CD4-positive, alpha-beta T cell (primary cell): ENCODE results near the gene CBARP. TPM values are rescaled to one million over a fixed set of nuclear protein-coding genes. Genes with fewer than 3 reads are reported as not detected.

Experiments used
- ATAC-seq: fragments of 200-7000 bp; cut with Tn5 transposase; one replicate; pipeline ENCODE4 v1.10.0; 2022; ENCODE audit warnings: mild to moderate bottlenecking; ENCODE audit not compliant: poor library complexity
- CTCF ChIA-PET: fragments of 350-600 bp; sonication (Branson Sonifier 250); formaldehyde crosslinking; loops from one replicate; lab custom pipeline; 2021; ENCODE audit warnings: antibody characterized with exemption, inconsistent platforms; lab: Charles Lee
- POLR2A ChIA-PET: fragments of 350-600 bp; sonication (Branson Sonifier 250); formaldehyde crosslinking; loops from one replicate; lab custom pipeline; 2021; ENCODE audit warnings: antibody characterized with exemption, inconsistent platforms; lab: Charles Lee
- DNase-seq, 14 experiments: peaks; one replicate each; pipeline ENCODE4 v3.0.0-alpha.2; 2013 to 2020; ENCODE audit warnings: mixed read lengths in 2 of 14
- H3K27ac ChIP-seq, 2 donors: one replicate each; pipeline versions ENCODE4 v1.5.1 to v1.7.0; 2013; ENCODE audit warnings: low read length in 2 of 2, low read depth in 1 of 2, mild to moderate bottlenecking in 1 of 2
- H3K27me3 ChIP-seq, 2 experiments: 1 replicate in 1 of 2; 2 replicates in 1 of 2; pipeline versions ENCODE4 v1.6.1 to v1.7.0; 2013; ENCODE audit warnings: low read length in 2 of 2, control low read depth in 1 of 2, mild to moderate bottlenecking in 1 of 2, moderate library complexity in 1 of 2; ENCODE audit not compliant: insufficient read depth in 2 of 2, control insufficient read depth in 1 of 2
- H3K36me3 ChIP-seq: one replicate; pipeline ENCODE4 v1.6.1; 2013; ENCODE audit warnings: low read length, control low read depth; ENCODE audit not compliant: insufficient read depth
- H3K4me1 ChIP-seq: one replicate; pipeline ENCODE4 v1.6.1; 2013; ENCODE audit warnings: low read length, control low read depth; ENCODE audit not compliant: insufficient read depth
- H3K4me3 ChIP-seq: one replicate; pipeline ENCODE4 v1.5.1; 2013; ENCODE audit warnings: mild to moderate bottlenecking, low read length, moderate library complexity
- H3K9me3 ChIP-seq, 2 experiments: 1 replicate in 1 of 2; 2 replicates in 1 of 2; pipeline versions ENCODE4 v1.6.1 to v1.7.0; 2013; ENCODE audit warnings: low read length in 2 of 2, mild to moderate bottlenecking in 2 of 2, control low read depth in 1 of 2, moderate library complexity in 1 of 2; ENCODE audit not compliant: control insufficient read depth in 1 of 2, insufficient read depth in 1 of 2
- H3K27ac Mint-ChIP-seq: one replicate; pipeline ENCODE4 v1.8.0; 2020; ENCODE audit warnings: mixed read lengths
- H3K27me3 Mint-ChIP-seq: one replicate; pipeline ENCODE4 v1.8.0; 2021; ENCODE audit warnings: mixed read lengths
- H3K36me3 Mint-ChIP-seq: one replicate; pipeline ENCODE4 v1.8.0; 2021; ENCODE audit warnings: low read depth, mixed read lengths
- H3K4me1 Mint-ChIP-seq: one replicate; pipeline ENCODE4 v1.8.0; 2021; ENCODE audit warnings: low read depth, mixed read lengths
- H3K4me3 Mint-ChIP-seq: one replicate; pipeline ENCODE4 v1.8.0; 2020; ENCODE audit warnings: mild to moderate bottlenecking, mixed read lengths
- H3K9me3 Mint-ChIP-seq: one replicate; pipeline ENCODE4 v1.8.0; 2020; ENCODE audit warnings: mixed read lengths
- intact Hi-C, 2 experiments: fragments of 100-400 bp; cut with DNase I in 1 of 2; cut with micrococcal nuclease in 1 of 2; formaldehyde crosslinking; loops; one replicate each; pipeline versions ENCODE4 v1.15.1 to v1.9.0; 2023 to 2025; cut with DNase I, micrococcal nuclease
- total RNA-seq, 174 experiments: library from RNA in 2 of 174; stranded (reverse) in 2 of 174; gene quantifications; one replicate each; pipeline ENCODE4 v1.2.3 and lab custom pipeline; 2021 to 2026
- TF ChIP-seq, protein P1 (sequence below): fragments of 200-600 bp; IDR thresholded peaks from one replicate; pipeline ENCODE4 v1.8.0; 2022; ENCODE audit warnings: antibody characterized with exemption, mild to moderate bottlenecking

CBARP gene
- total RNA-seq, 2 experiments from 2014 or later: 0.22 TPM; not detected in 1

DNA sequence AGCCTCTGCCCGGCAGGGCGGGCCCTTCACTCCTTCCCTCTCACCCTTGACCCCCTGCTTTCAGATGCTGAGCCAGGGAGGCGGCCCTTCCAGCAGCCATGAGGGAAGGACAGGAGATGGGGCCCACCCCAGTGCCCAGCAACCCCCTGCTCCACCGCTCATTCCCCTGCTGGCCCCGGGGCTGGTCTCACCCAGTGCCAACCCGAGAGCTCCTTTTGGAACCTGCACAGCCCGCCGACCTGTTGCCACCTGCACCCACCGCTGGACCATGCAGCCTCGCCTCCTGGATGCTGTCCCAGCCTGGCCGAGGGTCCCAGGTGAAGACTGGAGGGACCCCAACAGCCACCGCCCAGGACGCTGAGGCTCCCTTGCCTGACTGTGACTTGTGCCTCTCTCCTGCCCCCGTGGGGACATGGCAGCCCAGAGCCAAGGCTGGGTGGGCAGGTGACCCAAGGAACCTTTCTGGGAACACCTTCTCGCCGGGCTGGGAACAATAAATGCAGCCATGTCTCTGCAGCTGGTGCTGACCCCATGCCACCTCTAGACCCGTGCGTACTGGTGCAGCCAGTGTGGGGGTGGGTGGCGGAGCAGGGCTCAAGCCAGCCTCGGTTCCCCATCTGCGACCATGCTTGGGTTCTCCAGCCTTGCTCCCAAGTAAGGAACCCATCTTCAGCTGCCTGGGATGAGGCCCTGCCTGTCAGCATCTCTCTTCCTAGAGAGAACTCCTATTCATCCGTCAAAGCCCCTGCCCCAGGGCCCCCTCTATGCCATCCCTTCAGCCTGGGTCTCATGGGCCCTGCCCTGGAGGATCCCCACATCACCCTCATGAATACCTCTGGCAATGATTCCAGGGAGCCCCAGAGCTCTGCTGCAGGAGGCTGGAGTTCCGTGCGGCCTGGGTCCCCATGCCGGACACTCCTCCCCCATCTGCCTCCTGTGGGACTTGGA, 41.2 kb upstream of the CBARP start:
- ChIA-PET POLR2A (interaction anchor here (1.2 to 2.5 kb wide), 2 partner anchors 10 to 93 kb away, joined by 6 to 29 read pairs; partner anchors contain the start of gene CIRBP), CTCF (interaction anchor here (0.6 to 2.0 kb wide), 9 partner anchors 12 to 267 kb away, joined by 3 to 12 read pairs (median 3); partner anchors contain the start of genes ATP5F1D and NDUFS7)
- peak overlapping the region; percentile 89 for H3K4me3 Mint-ChIP-seq
- Histone ChIP-seq H3K4me1 (peaks cover 39% of the 10 kb centered on the region), H3K27me3 (peaks cover 1 to 3% of the 10 kb centered on the region in 2 experiments), H3K27ac (no peak overlapping the region), H3K9me3 (no peaks in the 10 kb centered on the region), H3K4me3 (no peak overlapping the region), H3K36me3 (peaks cover 40% of the 10 kb centered on the region)
- TF ChIP-seq, protein P1, sequence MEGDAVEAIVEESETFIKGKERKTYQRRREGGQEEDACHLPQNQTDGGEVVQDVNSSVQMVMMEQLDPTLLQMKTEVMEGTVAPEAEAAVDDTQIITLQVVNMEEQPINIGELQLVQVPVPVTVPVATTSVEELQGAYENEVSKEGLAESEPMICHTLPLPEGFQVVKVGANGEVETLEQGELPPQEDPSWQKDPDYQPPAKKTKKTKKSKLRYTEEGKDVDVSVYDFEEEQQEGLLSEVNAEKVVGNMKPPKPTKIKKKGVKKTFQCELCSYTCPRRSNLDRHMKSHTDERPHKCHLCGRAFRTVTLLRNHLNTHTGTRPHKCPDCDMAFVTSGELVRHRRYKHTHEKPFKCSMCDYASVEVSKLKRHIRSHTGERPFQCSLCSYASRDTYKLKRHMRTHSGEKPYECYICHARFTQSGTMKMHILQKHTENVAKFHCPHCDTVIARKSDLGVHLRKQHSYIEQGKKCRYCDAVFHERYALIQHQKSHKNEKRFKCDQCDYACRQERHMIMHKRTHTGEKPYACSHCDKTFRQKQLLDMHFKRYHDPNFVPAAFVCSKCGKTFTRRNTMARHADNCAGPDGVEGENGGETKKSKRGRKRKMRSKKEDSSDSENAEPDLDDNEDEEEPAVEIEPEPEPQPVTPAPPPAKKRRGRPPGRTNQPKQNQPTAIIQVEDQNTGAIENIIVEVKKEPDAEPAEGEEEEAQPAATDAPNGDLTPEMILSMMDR: no peak
- DNase-seq (no peak), ATAC-seq (no peak)
- H3K9me3 Mint-ChIP-seq: no peaks in the 10 kb centered on the region
- H3K36me3 Mint-ChIP-seq: peaks cover 40% of the 10 kb centered on the region
- peaks cover 26% of the 10 kb centered on the region for H3K4me1 Mint-ChIP-seq
- H3K27me3 Mint-ChIP-seq: peaks cover 3% of the 10 kb centered on the region
- intact Hi-C loops: loop anchor here (1.0 to 10.0 kb wide), 7 partner anchors 73 to 235 kb away; partner anchors contain the start of genes DAZAP1 (in 2 of the 2), C19orf25 (in 1 of the 2), GAMT (in 1 of the 2) and RPS15 (in 1 of the 2)
- H3K27ac Mint-ChIP-seq: peak overlapping the region; percentile 82

DNA sequence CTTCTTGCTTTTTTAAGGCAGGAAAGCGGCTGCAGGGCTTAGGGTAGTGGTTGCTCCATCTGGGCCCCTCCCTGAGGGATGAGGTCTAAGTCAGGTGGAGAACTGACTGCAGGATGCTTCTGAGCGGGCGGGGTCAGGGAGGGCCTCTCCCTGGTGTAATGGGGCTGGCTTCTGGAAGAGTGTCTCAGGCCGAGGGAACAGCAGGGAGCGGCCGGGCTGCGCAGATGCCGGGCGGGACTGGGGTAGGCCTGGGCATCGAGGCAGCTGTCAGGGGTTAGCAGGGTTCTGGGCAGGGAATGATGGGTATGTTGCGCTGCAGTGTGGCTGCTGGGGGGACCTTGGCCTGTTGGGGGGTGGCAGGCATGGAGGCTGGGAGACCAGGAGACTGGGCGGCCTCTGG, 40.3 kb upstream of the CBARP start:
- TF ChIP-seq, protein P1: no peak
- intact Hi-C loops: loop anchor here (2.0 to 10.0 kb wide), 5 partner anchors 74 to 197 kb away; partner anchors contain the start of genes DAZAP1 (in 2 of the 2), C19orf25 (in 1 of the 2), GAMT (in 1 of the 2) and RPS15 (in 1 of the 2)
- no peaks in the 10 kb centered on the region for H3K9me3 Mint-ChIP-seq
- Histone ChIP-seq H3K27ac (no peak overlapping the region), H3K27me3 (no peaks in the 10 kb centered on the region), H3K36me3 (peaks cover 49% of the 10 kb centered on the region), H3K9me3 (no peaks in the 10 kb centered on the region), H3K4me3 (no peak overlapping the region), H3K4me1 (peaks cover 48% of the 10 kb centered on the region)
- ChIA-PET POLR2A (interaction anchor here (1.4 kb wide), 1 partner anchor 9 kb away, joined by 8 read pairs; the partner anchor contains the start of gene CIRBP), CTCF (interaction anchor here (1.1 to 1.4 kb wide), 2 partner anchors 29 to 34 kb away, joined by 3 to 4 read pairs; no protein-coding TSS in a partner anchor)
- peaks cover 33% of the 10 kb centered on the region for H3K4me1 Mint-ChIP-seq
- H3K27me3 Mint-ChIP-seq: no peaks in the 10 kb centered on the region
- peaks cover 49% of the 10 kb centered on the region for H3K36me3 Mint-ChIP-seq
- H3K4me3 Mint-ChIP-seq: peak overlapping the region; percentile 30
- ATAC-seq: no peak
- peak overlapping the region; percentile 20 for H3K27ac Mint-ChIP-seq
- DNase-seq: no peak

DNA sequence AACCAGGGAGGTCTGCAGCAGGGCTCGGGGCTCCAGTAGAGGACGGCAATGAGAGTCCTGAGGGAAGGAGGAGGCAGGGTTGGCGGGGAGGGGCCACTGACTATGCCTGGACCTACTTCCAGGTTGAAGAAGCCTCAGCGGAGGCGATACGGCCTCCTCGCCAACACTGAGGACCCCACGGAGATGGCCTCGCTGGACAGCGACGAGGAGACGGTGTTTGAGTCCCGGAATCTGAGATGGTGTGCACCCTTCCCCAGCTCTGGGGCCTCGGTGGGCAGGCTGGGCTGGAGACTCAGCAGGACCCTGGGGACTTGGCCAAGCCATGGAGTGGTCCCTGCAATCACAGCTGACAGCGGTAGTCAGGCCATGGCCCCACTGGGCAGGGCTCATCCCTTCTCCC, 39.3 kb upstream of the CBARP start:
- CTCF ChIA-PET: interaction anchor here (1.1 to 1.4 kb wide), 3 partner anchors 28 to 95 kb away, joined by 3 to 4 read pairs (median 3); no protein-coding TSS in a partner anchor

More for the DNA sequence above, 39.3 kb upstream of the CBARP start:
- Histone ChIP-seq H3K9me3 (no peaks in the 10 kb centered on the region), H3K4me3 (no peak overlapping the region), H3K27ac (peak overlapping the region in 1 of 2 donors; percentile 77), H3K36me3 (peaks cover 59% of the 10 kb centered on the region), H3K27me3 (no peaks in the 10 kb centered on the region), H3K4me1 (peaks cover 58% of the 10 kb centered on the region)
- intact Hi-C loops: loop anchor here (5.0 to 10.0 kb wide), 4 partner anchors 75 to 198 kb away; partner anchors contain the start of genes C19orf25 (in 1 of the 2), DAZAP1 (in 1 of the 2), GAMT (in 1 of the 2) and RPS15 (in 1 of the 2)
- ATAC-seq (no peak), DNase-seq (peak in 1 of 14 experiments; percentile 19)
- Mint-ChIP-seq H3K36me3 (peaks cover 59% of the 10 kb centered on the region), H3K27me3 (no peaks in the 10 kb centered on the region), H3K4me3 (peak overlapping the region; percentile 94), H3K9me3 (no peaks in the 10 kb centered on the region), H3K27ac (peak overlapping the region; percentile 96), H3K4me1 (peaks cover 42% of the 10 kb centered on the region)
- TF ChIP-seq, protein P1: no peak
- POLR2A ChIA-PET: interaction anchor here (0.9 to 1.4 kb wide), 2 partner anchors 8 to 106 kb away, joined by 4 to 8 read pairs; partner anchors contain the start of gene CIRBP
